Measurements from ENCODE around the gene SFSWAP. TPM values are rescaled to one million over a fixed set of nuclear protein-coding genes. Genes with fewer than 3 reads are reported as not detected.

Gene SFSWAP
- total RNA-seq, 1 experiment from 2014 or later, result 48.1 TPM

GRCh38 chr12:131775392-131776236, 64.7 kb downstream of the SFSWAP start:
- Histone ChIP-seq H2AK5ac (ENCODE audit: insufficient read length, low read length) (no peak overlapping the region), H4K91ac (ENCODE audit: insufficient read length, low read depth, low read length) (no peak overlapping the region), H3K56ac (ENCODE audit: insufficient read length, low read depth, low read length) (no peak overlapping the region), H3K23me2 (ENCODE audit: insufficient read length, low read depth, low read length, poor library complexity, severe bottlenecking) (peaks cover 4% of the 10 kb centered on the region), H3K27me3 (ENCODE audit: insufficient read depth, low read length) (no peaks in the 10 kb centered on the region), H2BK120ac (ENCODE audit: low read depth, low read length, poor library complexity, severe bottlenecking) (no peak overlapping the region), H2AFZ (ENCODE audit: low read length) (no peak overlapping the region), H3K79me2 (ENCODE audit: insufficient read depth, low read length) (no peaks in the 10 kb centered on the region), H2BK5ac (ENCODE audit: insufficient read length, low read length) (no peak overlapping the region), H3T11ph (ENCODE audit: low read length) (no peak overlapping the region), H2BK20ac (ENCODE audit: low read depth, low read length, poor library complexity, severe bottlenecking) (no peak overlapping the region), H4K5ac (ENCODE audit: insufficient read length, low read depth, low read length) (no peak overlapping the region), H2BK15ac (ENCODE audit: low read depth, low read length) (no peak overlapping the region), H3K4me1 (ENCODE audit: insufficient read depth, low read length) (peaks cover 12% of the 10 kb centered on the region; the same call in 1 of the 2 replicates), H3K9me3 (ENCODE audit: control insufficient read depth, low read depth, low read length) (no peaks in the 10 kb centered on the region), H3K27ac (ENCODE audit: insufficient read length, low read depth, low read length) (no peak overlapping the region), H3K18ac (ENCODE audit: insufficient read length, low read depth, low read length) (no peak overlapping the region), H3K4me2 (ENCODE audit: insufficient read depth, insufficient read length, low read length) (no peak overlapping the region), H3K79me1 (ENCODE audit: insufficient read depth, low read depth, low read length, poor library complexity, severe bottlenecking) (no peaks in the 10 kb centered on the region), H3K4ac (ENCODE audit: low read depth, low read length) (no peak overlapping the region), H4K8ac (replicated peaks; ENCODE audit: insufficient read length, low read depth, low read length) (no peak overlapping the region), H4K20me1 (ENCODE audit: control insufficient read depth, insufficient read depth, insufficient read length) (no peaks in the 10 kb centered on the region), H3K23ac (ENCODE audit: insufficient read length, low read depth, low read length) (no peak overlapping the region), H3K9ac (ENCODE audit: extremely low read depth, insufficient read length, low read length) (no peak overlapping the region), H3K14ac (ENCODE audit: insufficient read depth, low read length) (no peak overlapping the region), H2BK12ac (ENCODE audit: insufficient read length, low read depth, low read length) (no peak overlapping the region)
- H3K9me3 Mint-ChIP-seq, result no peaks in the 10 kb centered on the region
- 0 out of 5 replicates have a peak overlapping the region, but pooled peaks of 1 of the 2 experiments have one; percentile 4 for H3K4me3 Mint-ChIP-seq
- H3K27me3 Mint-ChIP-seq (ENCODE audit: low read depth), result no peaks in the 10 kb centered on the region
- WGBS (ENCODE audit: extremely low coverage, insufficient read length, low lambda C conversion rate), result no CpG with 5 or more reads among the region's 17 CpGs
- peaks cover 40% of the 10 kb centered on the region in 2 experiments for H3K4me1 Mint-ChIP-seq
- no peak for DNase-seq
- TF ChIP-seq CTCF (conservative IDR thresholded peaks at IDR 0.05), result no peak
- H3K27ac Mint-ChIP-seq, result peak overlapping the region; percentile 74 to 96 (median 81)
- peaks cover 27 to 60% (median 37%) of the 10 kb centered on the region in 3 experiments; a peak in 6 of 7 replicates for H3K36me3 Mint-ChIP-seq (ENCODE audit: insufficient read depth in 1 of 3, low read depth in 3 of 3)

Data from H9 (cell line).